Ovary (tissue), 9 donors: ENCODE data around the gene CCDC138. TPM values are rescaled to one million over a fixed set of nuclear protein-coding genes. Genes with fewer than 3 reads are reported as not detected.

Experiments
- DNase-seq, 5 donors: peaks; one replicate each; pipeline ENCODE4 v3.0.0-alpha.2; 2019 to 2020
- H3K27ac ChIP-seq, 2 donors: fragments of 200-600 bp; one replicate each; pipeline versions ENCODE4 v1.5.1 to v1.8.0; 2019 to 2022
- H3K27me3 ChIP-seq: fragments of 200-600 bp; one replicate; pipeline ENCODE4 v1.8.0; 2022
- H3K36me3 ChIP-seq: fragments of 200-600 bp; sonication (generic); one replicate; pipeline ENCODE4 v1.5.1; 2019
- H3K4me1 ChIP-seq: one replicate; pipeline ENCODE4 v1.8.1; 2013; ENCODE audit warnings: mild to moderate bottlenecking, moderate library complexity; ENCODE audit not compliant: insufficient read depth
- H3K4me3 ChIP-seq: fragments of 200-600 bp; sonication (generic); one replicate; pipeline ENCODE4 v1.5.1; 2017
- H3K9me3 ChIP-seq, 2 donors: fragments of 200-600 bp in 1 of 2; sonication (generic) in 1 of 2; one replicate each; pipeline versions ENCODE4 v1.5.1 to v1.8.1; 2013 to 2019; ENCODE audit warnings: mild to moderate bottlenecking in 1 of 2, moderate library complexity in 1 of 2
- EP300 ChIP-seq: sonication (generic); formaldehyde crosslinking; IDR thresholded peaks from one replicate; pipeline ENCODE4 v1.6.1; 2017; ENCODE audit warnings: antibody characterized with exemption
- POLR2A ChIP-seq: fragments of 450-650 bp; IDR thresholded peaks from one replicate; pipeline ENCODE4 v1.6.1; 2017; ENCODE audit warnings: antibody characterized with exemption, mild to moderate bottlenecking, moderate library complexity
- WGBS, 3 donors: extraction: QIAGEN DNeasy Blood & Tissue Kit in 1 of 3; methylation state at CpG; one replicate each; pipeline versions ENCODE4 v1.1.5 to v1.1.7; 2013 to 2017; 5-methylcytosine and 5-hydroxymethylcytosine counted together
- intact Hi-C, 4 donors: fragments of 100-400 bp; cut with DNase I; formaldehyde crosslinking; loops; one replicate each; pipeline versions ENCODE4 v1.11.0 to v1.15.1; 2022 to 2023
- polyA plus RNA-seq, 2 donors: library from polyadenylated mRNA; stranded (reverse); fragments of 200-250 nt in 1 of 2; fragments of 350-450 nt in 1 of 2; fragmentation: Illumina TruSeq in 1 of 2; extraction: RNeasy Lipid Tissue Mini Kit (QIAGEN cat#74804) in 1 of 2; gene quantifications; one replicate each; pipeline ENCODE4 v1.2.3, GENCODE V29; 2013 to 2014
- total RNA-seq, 7 donors: library from RNA; depleted of rRNA in 2 of 7; stranded (reverse); fragments of >200 nt in 2 of 7; fragmentation: NEBNext Ultra II Directional in 3 of 7; extraction: Animal tissue kit (Norgen Biotek cat#: 25700) in 3 of 7; gene quantifications; one replicate each; pipeline versions ENCODE4 v1.1.0 to v1.2.4, GENCODE V29; 2016 to 2023
- TF ChIP-seq, protein P1 (sequence below), 3 donors: fragments of 450-650 bp in 2 of 3; fragments of 200-600 bp in 1 of 3; IDR thresholded peaks; one replicate each; pipeline versions ENCODE4 v1.5.1 to v1.8.0; 2016 to 2022; ENCODE audit warnings: antibody characterized with exemption in 3 of 3, mild to moderate bottlenecking in 1 of 3
- donor health status: DM: no; HTN: no; CAD: no; lungs with moderate emphysema.
- donor health status: DM: no; HTN: no; CAD: no.
- donor health status: Bipolar disorder and iron deficiency.
- donor health status: DM: yes; HTN: yes; CAD: no.
- donor health status: DM: no; HTN: no; CAD: no.
- donor health status: DM: yes; HTN: yes; CAD: no.

CCDC138 gene
- total and polyA plus RNA-seq, 9 donors, result 1.9 to 8.6 (median 4.6) TPM

DNA sequence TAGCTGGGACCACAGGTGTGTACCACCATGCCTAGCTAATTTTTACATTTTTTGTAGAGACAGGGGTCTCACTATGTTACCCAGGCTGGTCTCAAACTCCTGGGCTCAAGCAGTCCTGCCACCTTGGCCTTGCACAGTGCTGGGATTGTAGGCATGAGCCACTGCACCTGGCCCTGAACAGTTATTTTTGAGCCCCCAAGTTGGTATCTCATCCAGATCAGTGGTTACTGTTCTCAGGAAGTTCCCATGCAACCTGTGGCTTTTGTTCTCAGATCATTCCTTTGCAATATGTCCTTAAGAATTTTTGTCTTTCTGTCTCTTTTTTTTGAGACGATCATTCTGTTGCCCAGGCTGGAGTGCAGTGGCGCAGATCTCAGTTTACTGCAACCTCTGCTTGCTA, 7.7 kb upstream of the CCDC138 start:
- intact Hi-C loops, result no loop called here

DNA sequence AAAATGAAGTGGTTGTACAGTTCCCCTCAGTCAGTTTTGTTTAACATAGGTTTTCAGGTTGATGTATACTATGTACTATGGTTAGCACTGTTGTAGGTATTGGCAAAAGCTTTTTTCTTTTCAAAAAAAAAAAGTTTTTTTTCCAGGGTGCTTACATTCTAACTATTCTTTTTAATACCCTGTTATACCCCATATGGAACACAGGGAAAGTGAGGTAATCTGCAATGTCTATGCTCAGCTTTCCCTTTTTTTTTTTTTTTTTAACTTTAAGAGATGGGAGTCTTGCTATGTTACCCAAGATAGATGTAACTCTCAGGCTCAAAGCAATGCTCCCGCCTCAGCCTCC, 590 bp upstream of the CCDC138 start:
- no peak for DNase-seq
- no peak for TF ChIP-seq EP300
- no peaks in the 10 kb centered on the region for H3K9me3 ChIP-seq
- 3 to 4% (median 3%) methylated on average over 1 of the region's 1 CpG for WGBS, 3 donors
- H3K36me3 ChIP-seq, result no peaks in the 10 kb centered on the region
- H3K27ac ChIP-seq, result no peak overlapping the region
- H3K4me1 ChIP-seq, result no peaks in the 10 kb centered on the region
- peak overlapping the region; percentile 49 for H3K4me3 ChIP-seq
- intact Hi-C loops, result no loop called here
- H3K27me3 ChIP-seq, result no peaks in the 10 kb centered on the region

More for the DNA sequence above, 7.7 kb upstream of the CCDC138 start:
- 42 to 93% (median 66%) methylated on average over 2 of the region's 2 CpGs for whole genome bisulfite sequencing, 3 donors
- no peak for TF ChIP-seq POLR2A
- TF ChIP-seq, protein P1, sequence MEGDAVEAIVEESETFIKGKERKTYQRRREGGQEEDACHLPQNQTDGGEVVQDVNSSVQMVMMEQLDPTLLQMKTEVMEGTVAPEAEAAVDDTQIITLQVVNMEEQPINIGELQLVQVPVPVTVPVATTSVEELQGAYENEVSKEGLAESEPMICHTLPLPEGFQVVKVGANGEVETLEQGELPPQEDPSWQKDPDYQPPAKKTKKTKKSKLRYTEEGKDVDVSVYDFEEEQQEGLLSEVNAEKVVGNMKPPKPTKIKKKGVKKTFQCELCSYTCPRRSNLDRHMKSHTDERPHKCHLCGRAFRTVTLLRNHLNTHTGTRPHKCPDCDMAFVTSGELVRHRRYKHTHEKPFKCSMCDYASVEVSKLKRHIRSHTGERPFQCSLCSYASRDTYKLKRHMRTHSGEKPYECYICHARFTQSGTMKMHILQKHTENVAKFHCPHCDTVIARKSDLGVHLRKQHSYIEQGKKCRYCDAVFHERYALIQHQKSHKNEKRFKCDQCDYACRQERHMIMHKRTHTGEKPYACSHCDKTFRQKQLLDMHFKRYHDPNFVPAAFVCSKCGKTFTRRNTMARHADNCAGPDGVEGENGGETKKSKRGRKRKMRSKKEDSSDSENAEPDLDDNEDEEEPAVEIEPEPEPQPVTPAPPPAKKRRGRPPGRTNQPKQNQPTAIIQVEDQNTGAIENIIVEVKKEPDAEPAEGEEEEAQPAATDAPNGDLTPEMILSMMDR (IDR thresholded peaks at IDR 0.05), result no peak
- no peak for TF ChIP-seq EP300
- Histone ChIP-seq H3K36me3 (no peaks in the 10 kb centered on the region), H3K4me3 (no peak overlapping the region), H3K27ac (no peak overlapping the region), H3K9me3 (no peaks in the 10 kb centered on the region), H3K27me3 (no peaks in the 10 kb centered on the region), H3K4me1 (no peaks in the 10 kb centered on the region)
- no peak for DNase-seq

DNA sequence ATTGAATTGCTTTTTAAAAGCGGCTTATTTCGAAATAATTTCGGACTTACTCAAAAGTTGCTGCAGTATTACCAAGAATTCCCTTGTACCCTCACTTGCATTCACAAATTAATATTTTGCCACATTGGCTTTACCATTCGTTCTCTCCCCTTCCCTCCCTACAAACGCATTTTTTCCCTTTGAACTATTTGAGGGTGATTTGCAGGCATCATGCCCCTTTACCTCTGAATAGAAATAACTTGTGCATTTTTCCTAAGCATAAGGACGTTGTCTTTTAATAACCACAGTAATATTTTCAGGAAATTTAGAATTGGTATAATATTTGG, 608 bp downstream of the CCDC138 start:
- Histone ChIP-seq H3K36me3 (no peaks in the 10 kb centered on the region), H3K4me3 (peak overlapping the region; percentile 49), H3K4me1 (no peaks in the 10 kb centered on the region), H3K9me3 (no peaks in the 10 kb centered on the region), H3K27ac (no peak overlapping the region), H3K27me3 (no peaks in the 10 kb centered on the region)
- intact Hi-C loops, result no loop called here
- no peak for DNase-seq
- WGBS, 3 donors, result 0 to 2% (median 2%) methylated on average over 6 of the region's 6 CpGs
- TF ChIP-seq, protein P1 (IDR thresholded peaks at IDR 0.05), result no peak
- TF ChIP-seq EP300 (no peak), POLR2A (no peak)

DNA sequence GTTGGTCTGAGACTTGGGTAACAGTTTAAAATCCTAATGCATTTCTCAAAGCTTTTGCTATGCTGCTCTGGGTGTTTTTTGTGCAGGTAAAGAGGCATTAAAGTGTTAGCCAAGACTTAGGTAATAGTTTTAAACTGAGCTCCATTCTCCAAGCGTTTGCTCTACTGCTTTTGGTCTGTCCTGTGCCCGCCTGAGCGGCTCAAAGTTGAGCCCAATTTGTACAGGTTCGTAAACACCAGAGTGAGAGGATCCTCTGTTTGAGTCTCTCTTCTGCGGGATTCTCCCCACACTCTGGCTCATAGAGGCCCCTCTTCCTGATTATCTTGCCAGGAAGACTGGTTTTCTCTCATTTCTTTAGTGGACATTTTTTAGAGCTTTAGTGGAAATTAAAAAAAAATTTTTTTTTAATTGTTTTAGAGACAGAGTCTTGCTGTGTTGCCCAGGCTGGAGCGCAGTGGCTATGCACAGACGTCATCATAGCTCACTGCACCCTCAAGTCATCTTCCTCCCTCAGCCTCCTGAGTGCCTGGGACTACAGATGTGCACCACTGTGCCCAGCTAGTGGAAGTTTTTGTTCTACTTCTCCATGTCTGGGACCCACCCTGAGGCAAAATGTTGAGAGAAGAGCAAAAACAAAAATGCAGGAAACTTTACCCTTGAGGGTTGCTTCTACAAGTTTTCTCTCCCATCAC, 16.6 kb downstream of the CCDC138 start:
- Histone ChIP-seq H3K36me3 (no peaks in the 10 kb centered on the region), H3K4me3 (no peak overlapping the region), H3K9me3 (no peaks in the 10 kb centered on the region), H3K27ac (no peak overlapping the region), H3K4me1 (no peaks in the 10 kb centered on the region), H3K27me3 (no peaks in the 10 kb centered on the region)
- 93 to 95% (median 95%) methylated on average over 7 of the region's 7 CpGs for WGBS, 3 donors
- intact Hi-C loops, result no loop called here
- no peak for TF ChIP-seq POLR2A
- TF ChIP-seq EP300, result no peak
- TF ChIP-seq, protein P1 (IDR thresholded peaks at IDR 0.05), result no peak
- no peak for DNase-seq

DNA sequence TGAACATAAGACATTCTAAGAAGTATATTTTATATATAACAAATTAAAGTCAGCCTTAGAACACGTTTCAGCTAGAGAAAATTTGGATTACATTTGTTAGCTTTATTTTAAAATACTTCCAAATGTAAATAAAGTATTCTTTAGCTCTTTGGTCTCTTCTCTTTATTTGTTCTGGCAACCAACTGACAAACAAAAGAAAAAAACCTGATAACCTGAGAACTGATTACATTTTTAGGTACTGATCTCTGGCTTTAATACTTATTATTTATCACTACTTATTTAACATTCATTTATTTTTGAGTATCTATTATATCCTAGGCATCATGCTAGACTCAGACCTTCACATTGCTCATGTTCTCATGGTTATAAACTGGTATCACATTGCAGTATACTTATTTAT, 18.5 kb downstream of the CCDC138 start:
- Histone ChIP-seq H3K4me3 (no peak overlapping the region), H3K27ac (no peak overlapping the region), H3K36me3 (no peaks in the 10 kb centered on the region), H3K9me3 (peaks cover 0 to 4% of the 10 kb centered on the region in 2 donors), H3K4me1 (no peaks in the 10 kb centered on the region), H3K27me3 (no peaks in the 10 kb centered on the region)
- no peak for DNase-seq
- 23 to 47% (median 41%) methylated on average over 1 of the region's 1 CpG for WGBS, 3 donors
- intact Hi-C loops, result no loop called here
- TF ChIP-seq POLR2A (no peak), EP300 (no peak)
- TF ChIP-seq, protein P1 (IDR thresholded peaks at IDR 0.05), result no peak
